Suppressor macrophage (primary cell): Measurements from ENCODE around the gene PARVA.

Source experiments
- DNase-seq, 4 experiments: peaks; one replicate each; pipeline ENCODE4 v3.0.0-alpha.2; 2020 to 2022

PARVA gene

DNA sequence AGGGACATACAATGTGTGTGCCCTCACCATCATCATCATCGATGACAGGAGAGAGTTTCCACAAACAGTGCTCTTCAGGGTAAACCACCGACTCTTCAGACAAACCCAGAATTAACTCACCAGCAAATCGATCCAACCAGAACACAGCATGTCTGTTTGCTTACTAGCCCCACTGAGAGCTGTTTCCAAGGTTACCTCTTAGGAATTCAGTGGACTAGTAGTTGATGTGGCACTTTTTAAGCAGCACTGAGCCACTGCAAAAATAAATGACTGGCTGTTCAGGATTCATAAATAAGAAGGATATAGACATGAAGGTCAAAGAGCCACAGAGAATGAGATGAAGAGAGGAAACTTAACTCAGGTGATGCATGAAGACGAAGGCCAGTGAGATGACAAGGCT lies 83.1 kb downstream of the PARVA start:
- no peak for DNase-seq

DNA sequence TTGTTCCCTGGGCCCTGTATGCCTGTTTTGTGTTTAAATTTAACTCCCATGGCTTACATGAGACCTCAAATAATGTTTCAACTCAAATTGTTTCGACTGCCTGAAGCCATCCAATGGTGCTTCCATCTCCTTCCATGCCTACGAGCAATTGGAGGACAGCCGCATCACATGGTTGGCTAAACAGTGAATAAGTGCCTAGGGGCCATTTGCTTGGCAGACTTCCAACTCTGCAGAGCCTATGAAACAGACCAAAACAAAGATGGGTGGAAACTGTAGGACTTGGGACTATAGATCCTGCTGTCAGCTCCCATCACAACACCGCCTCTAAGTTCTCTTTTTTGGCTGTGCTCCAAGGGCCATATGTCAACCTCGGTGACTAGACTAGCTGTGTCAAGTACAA lies 84.1 kb downstream of the PARVA start:
- DNase-seq, result no peak

DNA sequence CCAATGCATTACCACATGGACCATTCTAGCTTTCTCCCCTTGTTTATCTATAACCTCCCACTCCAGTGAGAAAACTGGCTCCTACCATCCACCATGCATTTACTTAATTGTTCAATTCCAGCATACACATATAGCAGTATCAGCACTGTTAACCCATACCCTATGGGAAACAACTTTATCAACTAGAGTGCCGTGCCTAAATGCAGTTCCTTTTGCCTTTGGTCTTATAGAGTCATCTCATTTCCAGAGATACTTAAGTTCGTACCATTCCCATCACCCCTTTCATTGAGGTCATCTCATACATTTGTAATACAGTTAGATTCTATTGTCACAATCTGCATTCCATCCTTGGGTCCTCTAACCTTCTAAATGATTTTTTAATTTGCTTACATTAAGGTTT lies 86.9 kb downstream of the PARVA start:
- no peak for DNase-seq

DNA sequence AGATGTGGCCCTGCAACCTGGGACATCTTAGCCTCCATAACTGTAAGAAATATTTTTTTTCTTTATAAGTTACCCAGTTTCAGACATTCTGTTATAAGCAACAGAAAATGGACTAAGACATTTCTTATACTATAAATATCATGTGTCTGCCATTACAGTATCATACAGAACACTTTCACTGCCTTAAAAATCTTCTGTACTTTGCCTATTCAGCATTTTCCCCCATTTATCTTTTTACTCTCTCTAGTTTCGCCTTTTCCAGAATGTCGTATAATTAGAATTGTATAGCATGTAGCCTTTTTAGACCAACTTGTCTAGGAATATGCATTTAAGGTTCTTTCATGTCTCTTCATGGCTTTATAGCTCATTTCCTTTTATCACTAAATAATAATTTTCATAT lies 88.0 kb downstream of the PARVA start:
- no peak for DNase-seq

DNA sequence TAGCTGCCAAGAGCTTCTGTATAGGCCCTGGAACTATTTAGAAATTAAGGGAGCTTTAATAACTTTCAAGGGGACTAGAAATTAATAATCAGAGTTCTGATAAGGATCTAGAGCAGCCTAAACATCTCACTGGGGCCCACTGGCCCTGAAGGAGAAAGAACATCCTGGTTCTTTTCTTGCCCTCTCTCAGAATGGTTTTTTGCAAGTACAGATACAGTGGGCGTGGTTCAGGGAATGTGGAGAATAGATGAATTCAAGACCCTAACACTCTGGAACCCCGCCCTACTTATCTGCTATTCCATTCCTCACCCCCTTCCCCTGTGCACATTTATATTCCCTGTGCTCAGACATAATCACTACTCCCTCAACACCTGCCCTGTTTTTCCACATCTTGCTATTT lies 90.2 kb downstream of the PARVA start:
- no peak for DNase-seq

DNA sequence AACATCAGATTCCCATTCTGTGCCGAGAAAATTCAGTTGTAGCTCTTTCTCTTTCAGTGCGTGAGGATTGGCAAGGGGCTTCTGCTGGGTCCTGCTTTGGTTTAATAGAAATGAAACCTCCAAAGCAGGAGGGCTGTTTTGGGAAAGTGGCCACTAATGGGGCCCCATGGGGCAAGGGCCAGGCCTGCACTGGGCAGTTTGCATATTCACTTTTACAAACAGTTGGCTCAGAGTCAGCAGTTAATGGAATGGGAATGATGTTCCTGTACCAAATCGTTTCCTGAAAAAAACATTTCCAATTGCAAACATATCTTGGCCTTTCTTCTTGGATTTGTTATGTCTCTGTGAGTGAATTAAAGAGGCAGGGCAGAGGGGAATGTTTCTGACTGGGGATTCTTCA lies 92.1 kb downstream of the PARVA start:
- DNase-seq, result no peak

DNA sequence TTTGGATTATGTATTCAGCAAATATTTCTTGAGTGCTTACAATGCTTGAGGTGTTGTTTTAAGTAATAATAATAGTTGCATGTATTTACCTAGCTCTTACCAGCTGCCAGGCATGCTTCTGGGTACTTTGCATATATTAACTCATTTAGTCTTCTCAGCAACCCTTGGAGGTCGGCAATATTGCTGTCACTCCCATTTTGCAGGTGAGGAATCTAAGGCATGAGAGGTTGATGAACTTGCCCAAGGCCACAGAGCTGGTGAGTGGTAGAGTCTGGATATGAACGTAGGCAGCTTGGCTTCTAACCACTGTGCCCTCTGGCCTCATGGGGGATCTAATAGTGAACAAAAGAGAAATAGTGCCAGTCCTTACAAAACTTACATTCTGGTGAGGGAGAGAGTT lies 92.9 kb downstream of the PARVA start:
- DNase-seq, result no peak

DNA sequence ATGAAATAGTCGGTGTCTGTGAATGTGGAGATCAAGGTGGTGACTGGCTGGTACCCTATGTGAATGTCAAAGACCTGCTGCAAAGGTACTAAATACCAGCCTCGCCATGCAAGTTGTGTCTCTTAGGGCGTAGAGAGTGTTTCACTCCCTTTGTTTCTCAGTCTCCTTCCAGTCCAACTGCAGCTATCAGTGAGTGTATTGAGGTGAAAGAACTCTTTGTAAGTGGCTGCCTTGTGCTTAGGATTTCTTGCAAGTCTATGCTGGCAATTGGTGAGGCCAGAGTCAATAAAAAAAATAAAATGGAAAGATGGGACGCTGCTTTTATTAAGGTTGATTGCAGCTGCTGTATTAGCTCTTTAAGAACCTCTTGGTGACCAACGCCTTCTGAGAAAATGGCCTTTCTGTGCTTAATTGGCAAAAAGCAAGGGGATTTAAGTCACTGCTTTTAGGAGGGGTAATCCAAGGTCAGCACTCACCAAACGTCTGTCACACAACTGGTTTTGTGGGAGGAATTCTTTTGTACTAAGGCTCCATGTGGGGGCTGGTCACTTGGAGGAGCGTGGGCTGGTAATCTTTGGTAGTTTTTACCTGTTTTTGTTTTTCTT lies 95.1 kb downstream of the PARVA start:
- no peak for DNase-seq

DNA sequence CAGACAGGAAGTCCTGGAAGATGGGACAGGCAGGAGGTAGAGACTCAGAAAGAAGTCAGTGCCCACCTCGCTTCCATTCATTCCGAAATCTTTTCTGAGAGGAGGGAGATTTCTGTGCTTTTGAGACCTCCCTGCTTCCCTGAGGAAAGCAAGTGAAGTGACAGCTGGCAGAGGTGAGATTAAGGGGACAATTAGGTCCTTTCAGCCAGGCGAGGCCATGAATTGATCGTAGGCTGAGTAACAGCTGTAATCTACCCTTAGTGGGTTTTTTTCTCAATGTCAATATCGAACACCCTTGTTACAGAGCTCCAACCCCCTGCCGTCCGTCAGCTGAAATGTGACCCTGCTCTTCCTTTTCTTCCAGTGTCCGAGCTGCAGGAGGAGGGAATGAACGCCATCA lies 96.0 kb downstream of the PARVA start:
- no peak for DNase-seq

DNA sequence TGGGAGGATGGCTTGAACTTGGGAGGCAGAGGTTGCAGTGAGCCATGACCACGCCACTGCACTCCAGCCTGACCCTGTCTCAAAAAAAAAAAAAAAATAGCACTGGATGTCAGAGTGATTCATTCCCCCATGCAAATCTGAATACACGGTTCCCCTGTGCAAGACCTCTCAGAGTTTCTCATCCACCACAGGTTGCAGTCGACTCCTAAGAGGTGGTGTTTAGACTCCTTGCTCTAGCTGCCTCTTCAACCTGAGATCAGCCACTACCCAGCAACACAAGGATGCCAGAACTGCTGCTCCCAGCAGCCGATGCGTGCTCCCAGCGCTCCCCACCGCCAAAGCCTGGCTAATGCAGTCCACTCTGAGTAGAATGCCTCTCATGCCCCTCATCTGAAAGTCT lies 97.5 kb downstream of the PARVA start:
- DNase-seq, result no peak

DNA sequence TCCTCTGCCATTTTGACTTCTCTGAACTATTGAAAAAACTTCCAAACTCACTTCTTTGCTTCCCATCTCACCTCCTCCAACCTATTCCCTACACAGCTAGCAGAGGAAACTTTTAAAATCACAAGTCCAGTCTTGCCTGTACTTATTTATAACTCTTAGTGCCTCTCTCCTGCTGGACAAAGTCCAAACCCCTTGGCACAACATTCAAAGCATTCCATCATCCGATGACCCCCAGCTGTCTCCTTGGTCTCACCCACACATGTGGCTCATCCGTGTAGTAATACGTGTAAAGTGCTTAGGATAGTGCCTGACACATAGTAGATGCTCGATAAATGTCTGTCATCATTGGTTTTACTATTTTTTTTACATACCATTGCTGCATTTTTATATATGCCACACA lies 101.4 kb downstream of the PARVA start:
- DNase-seq, result no peak

DNA sequence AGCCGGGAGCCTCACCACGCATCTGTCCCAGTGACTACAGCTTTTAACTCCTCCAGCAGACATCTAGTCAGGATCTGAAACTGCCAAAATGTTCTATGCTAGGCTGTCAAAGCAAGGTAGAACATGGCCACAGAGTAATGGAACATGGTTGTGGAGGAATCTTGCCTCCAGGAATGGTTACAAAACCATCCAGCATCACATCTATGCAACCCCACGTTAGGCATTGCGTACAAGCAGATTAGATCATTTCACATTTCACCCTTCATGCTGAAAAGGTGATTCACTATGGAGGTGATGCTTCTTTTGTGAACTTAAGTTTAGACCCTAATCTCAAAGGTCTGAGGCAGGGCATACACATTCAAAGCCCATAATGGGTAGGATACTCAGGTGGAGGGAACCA lies 103.0 kb downstream of the PARVA start:
- no peak for DNase-seq

DNA sequence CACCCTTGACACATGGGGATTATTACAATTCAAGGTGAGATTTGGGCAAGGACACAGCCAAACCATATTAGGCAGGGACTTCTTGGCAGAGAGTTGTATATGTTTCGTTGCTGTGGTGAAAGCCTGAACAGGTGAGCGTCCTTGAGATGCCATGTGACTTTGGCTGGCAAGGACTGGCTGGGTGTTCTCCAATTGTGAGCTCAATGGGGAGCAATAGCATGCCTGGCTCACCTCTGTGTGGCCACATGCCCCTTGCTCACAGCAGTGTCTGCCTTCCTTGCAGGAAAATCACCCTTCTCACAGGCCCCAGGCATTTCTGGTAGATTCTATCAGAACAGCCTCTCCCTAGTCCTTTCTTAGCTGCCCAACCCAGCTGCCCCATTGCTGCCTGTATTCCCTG lies 105.5 kb downstream of the PARVA start:
- no peak for DNase-seq

DNA sequence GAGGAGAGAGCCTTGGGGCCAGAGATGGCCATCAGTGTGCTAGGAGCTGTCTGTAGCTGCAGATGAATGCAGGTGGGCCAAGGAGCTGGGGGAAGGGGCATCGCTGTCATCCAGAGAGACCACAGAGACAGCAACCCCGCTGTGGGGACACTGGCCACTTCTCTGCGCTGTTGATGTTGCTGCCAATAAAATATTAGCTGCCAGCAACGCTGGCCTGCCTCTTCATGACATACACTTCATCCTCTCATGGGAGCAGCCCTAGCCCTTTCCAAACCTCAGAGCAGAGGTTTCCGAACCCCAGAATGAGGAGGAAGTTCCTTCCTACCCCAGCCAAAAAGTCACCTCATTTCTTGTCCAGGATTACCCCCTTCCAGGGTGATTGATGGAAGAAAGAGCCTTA lies 106.2 kb downstream of the PARVA start:
- no peak for DNase-seq

DNA sequence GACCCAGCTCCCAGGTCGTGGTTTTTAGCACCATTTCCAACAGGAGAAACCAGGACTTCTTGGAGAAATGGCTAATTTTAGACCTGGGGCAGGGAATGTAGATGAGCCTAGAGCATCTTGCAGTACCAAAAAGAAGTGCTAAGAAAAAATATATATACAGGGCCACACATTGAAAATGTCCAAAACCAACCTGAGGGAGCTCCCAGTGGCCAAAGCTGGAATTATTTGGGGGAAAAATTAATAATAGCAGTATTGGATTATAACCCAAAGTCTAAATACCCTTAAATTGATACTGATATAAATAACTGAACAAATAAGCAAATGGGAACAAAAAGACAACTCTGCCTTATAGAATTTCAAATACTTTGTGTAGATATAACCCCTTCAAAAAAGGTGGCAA lies 108.0 kb downstream of the PARVA start:
- no peak for DNase-seq

DNA sequence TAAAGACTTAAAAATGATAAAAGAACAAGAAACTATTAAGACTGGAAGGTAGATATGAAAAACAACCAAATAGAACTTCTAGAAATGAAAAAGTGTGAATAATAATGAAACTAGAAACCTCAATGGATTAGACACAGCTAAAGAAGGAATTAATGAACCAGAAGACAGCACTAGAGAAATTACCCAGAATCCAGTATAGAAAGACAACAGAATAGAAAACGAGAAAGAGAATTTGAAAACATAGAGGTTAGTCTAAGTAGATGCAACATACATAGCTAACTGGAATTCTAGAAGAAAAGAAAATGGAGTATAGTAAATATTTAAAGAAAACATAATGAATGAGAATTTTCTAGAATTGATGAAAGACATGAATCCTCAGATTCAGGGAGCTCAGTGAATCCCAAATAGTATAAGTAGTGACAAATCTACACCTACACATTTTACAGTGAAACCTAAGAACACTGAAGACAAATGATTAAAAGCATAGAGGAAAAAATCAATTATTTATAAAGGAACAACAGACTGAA lies 111.9 kb downstream of the PARVA start:
- DNase-seq, result no peak

DNA sequence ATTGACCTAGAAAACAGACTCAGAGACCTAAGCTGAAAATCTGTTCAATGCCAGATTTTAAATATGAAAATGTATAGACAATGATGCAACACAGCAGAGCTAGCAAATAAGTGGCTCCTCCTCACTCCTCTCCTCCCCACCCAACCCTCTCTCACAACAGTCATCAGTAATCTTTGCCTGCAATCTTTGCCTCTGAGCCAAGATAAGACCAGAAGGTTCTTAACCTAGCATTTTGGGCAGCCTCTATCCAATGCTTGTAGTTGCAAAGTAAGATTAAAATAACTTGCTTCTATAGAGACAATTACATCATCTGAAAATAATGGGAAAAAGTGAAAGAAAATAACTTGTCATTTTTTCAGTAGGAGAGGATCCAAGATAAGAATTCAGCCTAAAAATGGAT lies 117.3 kb downstream of the PARVA start:
- no peak for DNase-seq

DNA sequence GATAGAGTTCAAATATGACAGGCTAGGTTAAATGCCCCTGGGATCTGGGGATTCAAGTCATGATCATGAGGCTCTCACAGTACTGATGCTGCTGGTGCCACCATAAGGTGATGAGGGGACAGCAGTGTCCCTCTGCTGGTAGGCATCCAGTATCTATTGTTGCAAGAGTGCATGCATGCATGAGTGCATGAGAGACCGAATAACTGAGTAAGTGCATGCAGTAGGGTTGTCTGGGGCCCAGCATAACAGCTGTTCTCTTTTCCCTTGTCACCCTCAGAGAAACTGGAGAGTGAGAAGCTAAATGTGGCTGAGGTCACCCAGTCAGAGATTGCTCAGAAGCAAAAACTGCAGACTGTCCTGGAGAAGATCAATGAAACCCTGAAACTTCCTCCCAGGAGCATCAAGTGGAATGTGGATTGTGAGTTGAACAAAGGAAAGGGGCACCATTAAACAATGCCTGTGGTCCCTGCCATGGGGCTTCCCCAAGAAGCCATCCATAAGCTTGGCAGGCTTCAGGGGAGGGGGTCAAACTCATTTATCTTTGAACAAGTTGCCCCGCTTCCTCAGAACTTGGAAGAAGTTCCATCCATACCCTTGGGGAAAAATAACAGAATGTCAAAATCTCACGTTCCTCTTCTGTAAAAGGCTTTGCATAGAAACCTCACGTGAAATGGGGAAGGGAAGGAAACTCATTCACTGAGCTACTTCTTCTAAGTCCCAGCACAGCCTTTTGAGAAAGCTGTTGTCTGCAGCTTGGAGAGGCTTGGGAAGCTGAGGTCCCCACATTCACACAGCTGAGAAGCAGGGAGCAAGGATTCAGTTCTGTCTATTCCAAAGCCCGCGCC lies 119.0 kb downstream of the PARVA start:
- peak in 2 of 4 experiments; percentile 10 to 11 for DNase-seq

DNA sequence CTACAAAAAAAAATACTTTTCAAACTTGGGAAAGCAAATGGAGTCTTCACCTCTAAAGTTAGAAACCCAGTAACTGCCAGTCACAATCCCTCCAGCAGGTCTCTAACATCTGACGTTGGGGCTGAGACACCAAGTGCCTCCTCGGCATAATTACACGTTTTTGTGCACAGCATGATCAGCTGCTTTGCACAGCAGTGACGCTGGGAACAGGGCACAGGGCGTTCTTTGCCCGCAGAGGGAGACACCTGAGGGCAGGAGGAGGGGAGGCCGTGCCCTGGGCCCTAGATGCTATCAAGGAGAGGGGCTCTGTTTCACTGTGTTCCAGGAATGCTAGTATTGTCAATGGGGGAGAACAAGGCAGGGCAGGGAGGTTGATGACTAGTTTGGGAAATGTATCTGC lies 120.1 kb downstream of the PARVA start:
- DNase-seq, result no peak

DNA sequence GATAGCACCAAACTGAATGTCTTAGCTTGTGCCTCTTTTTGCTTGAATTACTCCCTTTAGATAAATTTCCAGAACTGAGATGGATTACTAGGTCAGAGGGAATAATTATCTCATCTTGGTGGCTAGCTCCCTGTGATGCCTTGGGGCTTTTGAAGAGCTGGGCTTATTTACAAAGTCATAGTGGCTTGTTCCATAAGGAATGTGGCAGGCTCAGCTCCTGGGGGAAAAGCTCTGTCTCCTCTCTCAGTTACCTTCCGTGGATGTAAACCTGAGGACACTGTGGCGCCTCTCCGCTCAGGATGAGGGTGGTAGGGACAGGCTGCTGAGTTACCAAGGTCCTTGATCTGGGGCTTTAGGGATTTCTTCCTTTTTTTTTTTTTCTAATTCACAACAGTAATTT lies 121.7 kb downstream of the PARVA start:
- DNase-seq, result no peak

DNA sequence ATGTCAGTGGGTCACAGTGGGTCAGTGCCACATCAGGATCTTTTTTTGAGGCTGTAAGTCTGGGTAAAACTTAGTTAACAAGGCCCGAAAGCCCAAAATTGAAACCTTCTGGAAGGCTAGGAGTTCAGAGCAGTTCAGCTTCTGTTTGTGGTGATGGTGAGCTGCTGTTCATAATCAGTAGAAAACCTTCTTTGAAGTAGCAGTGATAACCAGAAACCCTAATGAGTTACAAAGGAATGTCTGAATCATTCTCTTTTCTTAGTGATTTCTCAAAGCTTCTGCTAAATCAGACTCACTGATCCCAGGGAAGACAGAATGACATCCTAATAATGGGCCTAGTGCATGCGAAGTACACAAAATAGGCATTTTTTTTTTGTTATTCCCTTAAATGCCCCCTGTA lies 124.7 kb downstream of the PARVA start:
- no peak for DNase-seq

DNA sequence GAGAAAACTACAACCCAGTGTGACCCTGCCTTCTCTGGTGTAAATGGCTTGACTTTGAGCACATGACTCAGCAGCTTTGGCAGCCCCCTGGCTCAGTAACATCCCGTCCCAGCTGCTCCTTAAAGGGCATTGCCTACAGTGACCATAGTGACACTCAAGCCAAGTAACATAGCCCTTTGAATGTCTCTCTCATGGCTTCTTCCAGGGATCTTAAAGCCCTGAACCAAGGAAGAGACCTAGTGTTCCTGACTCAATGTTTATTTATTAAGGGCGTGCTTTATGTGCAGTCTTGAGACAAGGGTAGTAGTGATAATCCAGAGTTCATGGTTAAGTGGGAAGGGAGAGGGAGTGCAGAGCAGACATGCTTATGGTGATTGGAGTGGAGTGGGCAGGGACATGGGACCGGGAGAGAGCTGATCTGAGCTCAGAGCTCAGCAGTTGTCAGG lies 125.7 kb downstream of the PARVA start:
- no peak for DNase-seq

DNA sequence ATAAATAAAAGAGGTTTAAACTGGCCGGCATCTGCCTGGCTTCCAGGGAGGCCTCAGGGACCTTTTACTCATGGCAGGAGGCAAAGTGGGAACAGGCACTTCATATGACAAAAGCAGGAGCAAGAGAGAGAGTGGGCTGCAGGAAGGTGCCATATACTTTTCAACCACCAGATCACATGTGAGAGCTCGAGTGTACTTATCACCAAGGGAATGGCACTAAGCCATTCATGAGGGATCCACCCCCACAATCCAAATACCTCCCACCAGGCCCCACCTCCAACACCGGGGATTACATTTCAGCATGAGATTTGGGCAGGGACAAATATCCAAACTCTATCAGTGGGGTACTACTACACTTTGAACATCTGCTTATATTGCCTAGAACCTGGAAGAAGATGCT lies 126.5 kb downstream of the PARVA start:
- DNase-seq, result no peak

DNA sequence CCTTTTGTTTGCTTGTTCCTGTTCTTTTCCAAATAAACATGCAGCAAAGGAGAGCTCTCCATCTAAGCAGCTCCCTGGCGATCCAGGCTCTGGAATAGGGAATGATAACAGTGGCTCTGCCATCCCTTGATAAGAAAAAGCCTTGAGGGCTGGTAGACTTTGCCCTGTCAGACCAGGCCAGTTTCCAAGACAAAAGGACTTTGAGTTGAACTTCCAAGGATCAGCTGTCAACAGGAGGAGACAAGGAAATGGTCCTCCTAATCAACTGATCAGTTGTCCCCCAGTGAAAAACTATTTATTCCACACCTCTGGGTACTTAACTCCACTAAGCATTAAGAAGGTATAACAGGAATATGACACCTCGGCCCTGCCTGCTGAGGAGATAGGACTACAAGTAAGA lies 127.8 kb downstream of the PARVA start:
- DNase-seq, result no peak
